IMR-90 (cell line): ENCODE data around the gene ATXN1L. TPM values are rescaled to one million over a fixed set of nuclear protein-coding genes. Genes with fewer than 3 reads are reported as not detected.
"Not testable (repeated sequence)": the region's sequence is repeated elsewhere in the genome, so short reads cannot be mapped to it uniquely, and the experiment has no call there.

Experiments
- ATAC-seq: fragments of 200-7000 bp; cut with Tn5 transposase; 2 replicates; pipeline ENCODE4 v1.9.1; 2020; ENCODE audit warnings: low read depth, mild to moderate bottlenecking, moderate library complexity
- BruUV-seq: library from RNA; stranded (reverse); fragments of 400-500 nt; replicated peaks from 2 replicates; lab custom pipeline; 2021; lab: Mats Ljungman, UMichigan
- CTCF ChIA-PET: fragments of 300-600 bp; formaldehyde crosslinking; extraction: SDS; loops from one replicate; lab custom pipeline; 2021; ENCODE audit warnings: antibody characterized with exemption; lab: Yijun Ruan, JAX
- POLR2A ChIA-PET: fragments of 300-600 bp; sonication (Branson Sonifier 250); formaldehyde crosslinking; loops from one replicate; lab custom pipeline; 2022; ENCODE audit warnings: antibody characterized with exemption; ENCODE audit not compliant: unreplicated experiment; lab: Charles Lee
- DNase-seq: peaks from one replicate; pipeline ENCODE4 v3.0.0; 2013
- H2AFZ ChIP-seq: replicated peaks from 2 replicates; pipeline ENCODE3; 2013; ENCODE audit warnings: low read length, mild to moderate bottlenecking; ENCODE audit not compliant: poor library complexity
- H2AK5ac ChIP-seq: 2 replicates; pipeline ENCODE4 v1.6.1; 2013; ENCODE audit warnings: low read depth, low read length, inconsistent platforms
- H2AK9ac ChIP-seq: replicated peaks from 2 replicates; pipeline ENCODE3; 2013; ENCODE audit warnings: mild to moderate bottlenecking, low read depth, low read length, moderate library complexity; ENCODE audit not compliant: poor library complexity
- H2BK120ac ChIP-seq: 2 replicates; pipeline ENCODE4 v1.6.1; 2013; ENCODE audit warnings: low read depth, low read length, inconsistent platforms
- H2BK15ac ChIP-seq: 3 replicates; pipeline ENCODE4 v1.6.1; 2013; ENCODE audit warnings: low read depth, low read length, inconsistent platforms
- H2BK20ac ChIP-seq: 2 replicates; pipeline ENCODE4 v1.6.1; 2013; ENCODE audit warnings: low read depth, mild to moderate bottlenecking, inconsistent platforms, low read length, moderate library complexity
- H2BK5ac ChIP-seq: 2 replicates; pipeline ENCODE4 v1.6.1; 2013; ENCODE audit warnings: mild to moderate bottlenecking, low read depth, low read length, inconsistent platforms; ENCODE audit not compliant: poor library complexity, severe bottlenecking
- H3K14ac ChIP-seq: replicated peaks from 2 replicates; pipeline ENCODE4 v1.6.1; 2013; ENCODE audit warnings: low read depth, low read length, inconsistent platforms
- H3K18ac ChIP-seq: 2 replicates; pipeline ENCODE4 v1.6.1; 2013; ENCODE audit warnings: low read depth, low read length, control low read depth
- H3K23ac ChIP-seq: 2 replicates; pipeline ENCODE4 v1.6.1; 2013; ENCODE audit warnings: low read depth, low read length, inconsistent platforms
- H3K27ac ChIP-seq: 2 replicates; pipeline ENCODE4 v1.5.1; 2013; ENCODE audit warnings: mild to moderate bottlenecking, control low read depth, low read length; ENCODE audit not compliant: insufficient read depth
- H3K27me3 ChIP-seq: 2 replicates; pipeline ENCODE4 v1.6.1; 2013; ENCODE audit warnings: low read length; ENCODE audit not compliant: control insufficient read depth, insufficient read depth
- H3K36me3 ChIP-seq: 2 replicates; pipeline ENCODE4 v1.6.1; 2013; ENCODE audit warnings: low read length, mixed read lengths; ENCODE audit not compliant: control insufficient read depth, insufficient read depth
- H3K4ac ChIP-seq: 2 replicates; pipeline ENCODE4 v1.6.1; 2013; ENCODE audit warnings: low read depth, low read length, inconsistent platforms
- H3K4me1 ChIP-seq: 2 replicates; pipeline ENCODE4 v1.6.1; 2013; ENCODE audit warnings: low read length, mixed read lengths; ENCODE audit not compliant: control insufficient read depth, insufficient read depth
- H3K4me2 ChIP-seq: 2 replicates; pipeline ENCODE4 v1.6.1; 2013; ENCODE audit warnings: low read depth, mild to moderate bottlenecking, control low read depth, low read length, moderate library complexity
- H3K4me3 ChIP-seq: 2 replicates; pipeline ENCODE4 v1.5.1; 2013; ENCODE audit warnings: low read depth, mild to moderate bottlenecking, control low read depth, low read length, moderate library complexity; ENCODE audit not compliant: insufficient read depth
- H3K56ac ChIP-seq: 2 replicates; pipeline ENCODE4 v1.6.1; 2013; ENCODE audit warnings: low read length, inconsistent platforms; ENCODE audit not compliant: insufficient read depth; ENCODE audit errors: extremely low read depth
- H3K79me1 ChIP-seq, 2 experiments: 2 replicates each; pipeline ENCODE4 v1.6.1; 2013; ENCODE audit warnings: low read length in 2 of 2, inconsistent platforms in 1 of 2, low read depth in 1 of 2
- H3K9ac ChIP-seq: 2 replicates; pipeline ENCODE4 v1.6.1; 2013; ENCODE audit warnings: low read depth, low read length, control low read depth
- H3K9me1 ChIP-seq: 2 replicates; pipeline ENCODE4 v1.6.1; 2013; ENCODE audit warnings: low read length, inconsistent platforms; ENCODE audit not compliant: insufficient read depth
- H3K9me3 ChIP-seq: 2 replicates; pipeline ENCODE4 v1.6.1; 2013; ENCODE audit warnings: low read length; ENCODE audit not compliant: control insufficient read depth, insufficient read depth
- H4K20me1 ChIP-seq: 2 replicates; pipeline ENCODE4 v1.6.1; 2013; ENCODE audit warnings: low read length, inconsistent platforms; ENCODE audit not compliant: insufficient read depth
- H4K5ac ChIP-seq: 2 replicates; pipeline ENCODE4 v1.6.1; 2013; ENCODE audit warnings: mild to moderate bottlenecking, low read depth, low read length, control low read depth
- H4K8ac ChIP-seq, 2 experiments: 2 replicates each; pipeline ENCODE4 v1.6.1; 2013; ENCODE audit warnings: low read depth in 2 of 2, low read length in 2 of 2, control low read depth in 1 of 2, inconsistent platforms in 1 of 2
- H4K91ac ChIP-seq: 2 replicates; pipeline ENCODE4 v1.6.1; 2013; ENCODE audit warnings: low read depth, low read length, inconsistent platforms; ENCODE audit not compliant: insufficient read depth
- WGBS, 2 experiments: methylation state at CpG; one replicate each; pipeline versions ENCODE4 v1.1.5 to v1.1.7; 2013; ENCODE audit warnings: missing lambda C conversion rate in 2 of 2; ENCODE audit not compliant: insufficient read length in 1 of 2; ENCODE audit errors: extremely low coverage in 2 of 2; 5-methylcytosine and 5-hydroxymethylcytosine counted together
- dilution Hi-C: fragments of 300-500 bp; cut with HindIII; formaldehyde crosslinking; loops from one replicate; pipeline ENCODE4 v1.14.3; 2018; ENCODE audit warnings: low sequenced_read_pairs; ENCODE audit not compliant: unreplicated experiment
- in situ Hi-C: fragments of 300-500 bp; cut with MboI; formaldehyde crosslinking; loops from 3 replicates; pipeline ENCODE4 v1.14.3; 2019; ENCODE audit warnings: low sequenced_read_pairs, inconsistent platforms, mixed read lengths
- intact Hi-C: fragments of 100-400 bp; cut with micrococcal nuclease; formaldehyde crosslinking; loops from 2 replicates; pipeline ENCODE4 v1.10.0; 2022
- polyA plus RNA-seq, 3 experiments: library from polyadenylated mRNA; depleted of rRNA; stranded (reverse); fragments of >200 nt; gene quantifications; 2 replicates each; pipeline ENCODE4 v1.2.3, GENCODE V29; 2012; ENCODE audit warnings: low replicate concordance in 1 of 3
- total RNA-seq: library from RNA; depleted of rRNA; stranded (reverse); fragments of >200 nt; gene quantifications from 2 replicates; pipeline ENCODE4 v1.2.3, GENCODE V29; 2012

ATXN1L gene
- total and polyA plus RNA-seq, 2 of the 4 experiments (the other 2 are of a cell fraction), result 5.2 to 9.2 TPM

- dilution Hi-C loops, H4K5ac ChIP-seq, H2BK15ac ChIP-seq, H2BK5ac ChIP-seq, H3K9me3 ChIP-seq, DNase-seq, H3K9ac ChIP-seq, H3K27me3 ChIP-seq, H2AFZ ChIP-seq, H3K23ac ChIP-seq, CTCF ChIA-PET, H4K91ac ChIP-seq, H3K14ac ChIP-seq, H2BK20ac ChIP-seq, POLR2A ChIA-PET, H3K56ac ChIP-seq, H3K18ac ChIP-seq, H3K27ac ChIP-seq, ATAC-seq, H3K4me3 ChIP-seq, H2AK9ac ChIP-seq, intact Hi-C loops, H3K9me1 ChIP-seq, H3K4ac ChIP-seq, H2BK120ac ChIP-seq, H2AK5ac ChIP-seq, H3K36me3 ChIP-seq, BruUV-seq, in situ Hi-C loops, H4K8ac ChIP-seq, H3K4me2 ChIP-seq: not testable (repeated sequence)
- peaks cover 15% of the 10 kb centered on the region for H4K20me1 ChIP-seq
- WGBS, 2 experiments, result no CpG with 5 or more reads among the region's 11 CpGs
- H3K4me1 ChIP-seq, result peaks cover 10% of the 10 kb centered on the region
- peaks cover 0 to 19% of the 10 kb centered on the region in 2 experiments; a peak in 3 of 4 replicates for H3K79me1 ChIP-seq
These were observed 35.6 kb upstream of the ATXN1L start for GRCh38 chr16:71810155-71810530.
